GM12874 (cell line): Measurements from ENCODE around the gene TMEM253.

Experiments used
- TF ChIP-seq, protein P1 (sequence below): IDR thresholded peaks from 2 replicates; pipeline ENCODE4 v1.5.1; 2011; ENCODE audit warnings: low read depth, mild to moderate bottlenecking, control low read depth, low read length, moderate library complexity; ENCODE audit not compliant: insufficient read depth

TMEM253 gene

GRCh38 chr14:21100931-21101330 is at the start of gene TMEM253:
TSS of gene TMEM253 (plus strand) at chr14:21101066. CDS start at chr14:21101344, 278 bp downstream.
- TF ChIP-seq, protein P1, sequence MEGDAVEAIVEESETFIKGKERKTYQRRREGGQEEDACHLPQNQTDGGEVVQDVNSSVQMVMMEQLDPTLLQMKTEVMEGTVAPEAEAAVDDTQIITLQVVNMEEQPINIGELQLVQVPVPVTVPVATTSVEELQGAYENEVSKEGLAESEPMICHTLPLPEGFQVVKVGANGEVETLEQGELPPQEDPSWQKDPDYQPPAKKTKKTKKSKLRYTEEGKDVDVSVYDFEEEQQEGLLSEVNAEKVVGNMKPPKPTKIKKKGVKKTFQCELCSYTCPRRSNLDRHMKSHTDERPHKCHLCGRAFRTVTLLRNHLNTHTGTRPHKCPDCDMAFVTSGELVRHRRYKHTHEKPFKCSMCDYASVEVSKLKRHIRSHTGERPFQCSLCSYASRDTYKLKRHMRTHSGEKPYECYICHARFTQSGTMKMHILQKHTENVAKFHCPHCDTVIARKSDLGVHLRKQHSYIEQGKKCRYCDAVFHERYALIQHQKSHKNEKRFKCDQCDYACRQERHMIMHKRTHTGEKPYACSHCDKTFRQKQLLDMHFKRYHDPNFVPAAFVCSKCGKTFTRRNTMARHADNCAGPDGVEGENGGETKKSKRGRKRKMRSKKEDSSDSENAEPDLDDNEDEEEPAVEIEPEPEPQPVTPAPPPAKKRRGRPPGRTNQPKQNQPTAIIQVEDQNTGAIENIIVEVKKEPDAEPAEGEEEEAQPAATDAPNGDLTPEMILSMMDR, result no peak

GRCh38 chr14:21053184-21054122 is 47.4 kb upstream of the TMEM253 start:
- TF ChIP-seq, protein P1, result no peak

- TF ChIP-seq, protein P1, result no peak
These were observed 46.6 kb upstream of the TMEM253 start for GRCh38 chr14:21054123-21054767.

DNA sequence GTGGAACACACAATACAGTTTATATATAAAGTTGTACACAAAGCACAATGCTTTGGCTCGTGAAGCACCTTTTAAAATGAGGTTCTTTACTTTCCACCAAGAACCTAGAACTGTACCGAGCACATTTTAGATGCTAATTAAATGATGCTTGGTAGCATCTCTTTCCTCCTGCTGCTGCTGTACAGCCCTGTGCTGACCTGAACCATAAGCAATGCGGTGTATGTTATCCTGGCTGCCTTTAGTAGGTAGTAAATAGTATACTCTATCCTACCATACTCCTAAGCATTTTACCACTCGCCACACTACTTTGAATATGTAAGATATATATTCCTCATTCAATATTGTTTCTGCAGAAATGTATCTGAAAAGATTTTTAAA is 46.1 kb upstream of the TMEM253 start:
- TF ChIP-seq, protein P1, result no peak

GRCh38 chr14:21055432-21056117 is 45.3 kb upstream of the TMEM253 start:
- TF ChIP-seq, protein P1, result no peak

- TF ChIP-seq, protein P1, result no peak
These were observed 44.2 kb upstream of the TMEM253 start for GRCh38 chr14:21056520-21057163.
